Measurements from ENCODE around the gene CSNK1G1.

The CSNK1G1 gene

GRCh38 chr15:64149893-64150578 is 205.9 kb downstream of the CSNK1G1 start:
- DNase-seq, result no peak

DNA sequence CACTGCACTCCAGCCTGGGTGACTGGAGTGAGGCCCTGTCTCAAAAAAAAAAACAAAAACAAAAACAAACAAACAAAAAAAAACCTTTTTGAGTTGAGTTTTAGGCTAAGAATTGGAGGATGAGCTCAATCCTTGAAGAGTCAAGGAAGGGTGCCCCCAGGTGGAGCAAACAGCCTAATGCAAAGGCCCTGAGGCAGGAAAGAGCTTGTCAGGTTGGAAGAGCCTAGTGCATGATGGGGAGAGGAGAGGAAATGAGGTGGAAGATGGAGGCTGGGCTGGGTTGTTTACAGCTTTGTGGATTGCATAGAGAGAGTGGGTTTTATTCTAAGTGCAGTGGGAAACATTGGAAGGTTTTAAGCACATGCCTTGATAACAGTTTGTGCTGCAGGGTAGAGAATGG is 206.5 kb downstream of the CSNK1G1 start:
- no peak for DNase-seq

DNA sequence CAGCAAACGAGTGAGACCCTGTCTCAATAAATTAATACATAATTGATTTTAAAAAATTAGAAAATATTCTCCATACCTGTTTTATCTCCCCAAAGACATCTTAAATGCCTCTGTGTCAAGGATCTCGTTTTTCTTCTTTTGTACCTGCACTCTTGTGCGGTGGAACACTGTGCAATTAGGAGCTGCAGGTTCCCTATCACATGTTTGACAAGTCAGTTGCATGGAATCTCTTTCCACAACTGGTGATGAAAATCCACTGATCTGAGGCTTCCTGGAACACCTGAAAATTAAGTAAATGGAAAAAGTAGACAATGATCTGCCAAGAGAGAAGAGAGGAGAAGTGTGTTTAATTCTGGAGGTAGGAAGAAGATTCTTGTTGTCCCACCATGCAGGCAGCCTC is 207.4 kb downstream of the CSNK1G1 start:
- DNase-seq, result no peak

GRCh38 chr15:64148168-64148567 is 207.8 kb downstream of the CSNK1G1 start:
- DNase-seq, result no peak

- DNase-seq, result no peak
Observed at GRCh38 chr15:64146885-64147681, 208.9 kb downstream of the CSNK1G1 start.

DNA sequence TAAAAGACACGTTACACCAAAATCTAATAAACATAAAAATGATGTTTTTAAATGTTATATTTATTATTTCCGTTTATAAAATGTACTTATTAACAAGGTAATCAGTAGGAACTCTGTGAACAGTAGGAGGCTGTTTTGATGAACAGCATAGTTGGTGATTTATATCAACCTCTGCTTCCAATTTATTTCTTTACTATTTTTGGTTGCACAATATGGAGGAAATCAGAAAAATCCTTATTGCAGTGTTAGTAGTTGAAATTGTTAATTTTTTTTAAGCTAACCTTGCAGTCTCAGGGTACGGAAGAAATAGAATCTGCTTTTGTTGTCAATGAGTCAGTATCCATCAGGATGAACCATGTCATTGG is 209.5 kb downstream of the CSNK1G1 start:
- no peak for DNase-seq

DNA sequence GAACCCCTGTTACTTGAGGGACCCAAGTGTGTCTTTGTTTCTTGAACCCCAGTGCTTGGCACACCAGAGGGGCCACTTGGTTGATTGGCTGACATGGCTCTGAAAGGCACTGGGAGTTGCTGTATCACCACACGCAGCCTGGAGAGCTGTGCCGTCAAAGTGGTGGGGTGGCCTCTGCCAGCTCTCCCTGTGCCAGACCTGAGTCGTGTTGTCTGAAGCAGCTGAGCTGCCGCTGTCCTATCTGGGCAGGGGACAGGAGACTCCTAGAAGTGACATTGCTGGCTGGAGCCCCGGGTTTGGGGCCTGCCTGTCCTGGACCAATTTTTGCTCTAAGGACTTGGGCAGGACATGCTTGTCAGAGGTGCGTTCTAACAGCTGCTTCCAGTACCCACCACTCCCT is 209.9 kb downstream of the CSNK1G1 start:
- DNase-seq, result no peak

DNA sequence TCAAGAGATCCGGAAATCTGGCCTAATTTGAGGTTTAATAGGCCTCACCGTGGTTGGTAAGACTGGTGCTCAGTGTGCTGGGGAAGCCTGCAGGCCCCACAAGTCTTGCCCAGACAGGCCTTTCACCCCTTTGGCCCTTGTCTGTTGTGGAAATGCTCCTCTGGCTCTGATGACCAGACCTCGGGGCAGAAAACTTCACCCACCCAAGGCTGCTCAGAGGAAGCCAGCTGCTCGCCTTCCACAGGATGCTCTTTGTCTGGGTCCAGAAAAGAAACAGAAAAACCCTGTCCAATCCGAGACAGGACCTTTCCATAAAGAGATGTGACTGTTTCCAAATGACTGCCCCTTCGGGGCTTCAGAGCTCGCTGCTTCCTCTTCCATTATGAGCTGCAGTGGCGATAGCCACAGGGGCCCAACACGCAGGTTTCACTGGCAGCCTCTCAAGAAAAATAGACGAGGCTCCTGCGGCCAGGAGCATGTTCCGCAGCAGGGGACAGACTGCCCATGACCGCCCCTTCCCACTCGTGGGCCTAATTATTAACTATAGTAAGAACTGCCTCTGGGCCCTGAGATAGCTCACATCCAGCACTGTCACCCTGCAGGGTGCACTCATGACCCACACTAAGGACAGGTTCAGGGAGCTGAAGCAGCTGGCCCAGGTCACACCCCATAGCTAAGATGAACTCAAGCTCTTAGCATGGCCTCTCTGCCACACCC is 211.2 kb downstream of the CSNK1G1 start:
- no peak for DNase-seq

DNA sequence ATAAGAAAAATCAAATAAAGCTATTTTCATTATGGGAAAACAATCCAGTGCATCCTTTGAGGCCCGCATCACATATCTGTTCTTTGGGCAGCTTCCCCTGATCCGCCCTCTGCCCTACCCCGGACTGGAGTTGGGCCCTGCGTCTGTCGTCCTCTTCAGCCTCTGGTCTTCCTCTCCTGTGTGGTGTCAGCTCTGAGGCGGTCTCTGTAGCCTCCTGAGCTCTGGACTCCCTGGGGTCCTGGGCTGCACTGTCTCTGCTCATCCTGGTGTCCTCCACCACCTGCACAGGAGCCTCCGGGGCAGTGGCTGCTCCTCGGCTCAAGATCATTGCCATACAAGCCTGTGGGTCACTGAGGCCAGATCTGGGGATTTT is 211.8 kb downstream of the CSNK1G1 start:
- DNase-seq, result no peak

DNA sequence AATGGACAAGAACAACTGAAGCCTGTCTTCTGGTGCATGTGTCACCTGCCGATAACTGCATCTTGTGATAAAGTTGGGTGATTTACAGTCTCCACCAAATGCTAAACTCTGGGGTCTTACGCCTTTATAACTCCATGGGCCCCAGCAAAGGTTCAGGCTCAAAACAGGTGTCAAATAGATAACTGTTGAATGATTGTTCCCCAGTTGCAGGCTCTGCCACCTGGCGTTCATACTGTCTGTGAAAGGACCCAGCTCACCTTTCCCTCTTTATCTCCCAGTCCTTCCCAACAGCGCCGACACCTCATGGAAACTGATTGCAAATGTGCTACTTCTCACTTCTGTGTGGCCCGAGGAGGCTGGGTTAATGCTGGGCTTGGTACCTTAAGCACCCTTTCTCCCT is 212.7 kb downstream of the CSNK1G1 start:
- no peak for DNase-seq

DNA sequence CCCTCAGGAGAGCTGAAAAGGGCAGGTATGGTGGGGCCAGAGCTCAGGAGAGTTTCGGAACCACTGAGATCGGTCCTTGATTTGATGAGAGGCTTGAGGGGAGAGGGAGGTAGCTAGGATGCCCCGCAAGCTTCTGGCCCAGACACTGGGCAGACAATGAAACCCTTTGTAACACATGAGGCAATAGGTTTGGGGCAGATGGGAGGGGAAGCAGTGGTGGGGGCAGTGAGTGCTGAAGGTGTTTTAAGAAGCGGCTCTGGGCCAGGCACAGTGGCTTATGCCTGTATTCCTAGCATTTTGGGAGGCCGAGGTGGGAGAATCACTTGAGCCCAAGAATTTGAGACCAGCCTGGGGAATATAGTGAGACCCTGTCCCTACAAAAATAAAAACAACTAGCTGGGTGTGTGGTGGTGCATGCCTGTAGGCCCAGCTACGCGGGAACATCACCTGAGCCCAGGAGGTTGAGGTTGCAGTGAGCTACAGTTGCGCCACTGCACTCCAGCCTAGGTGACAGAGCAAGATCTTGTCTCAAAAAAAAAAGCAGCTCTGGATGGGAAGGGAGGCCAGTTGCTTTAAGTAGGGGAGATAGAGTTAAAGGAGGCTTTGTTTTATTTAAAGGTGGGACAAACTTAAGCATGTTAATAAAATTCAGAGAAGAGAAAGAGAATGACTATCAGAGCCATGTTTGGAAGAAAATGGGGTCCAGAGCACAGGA is 214.0 kb downstream of the CSNK1G1 start:
- no peak for DNase-seq

- DNase-seq, result no peak
Observed at GRCh38 chr15:64138331-64138941, 217.5 kb downstream of the CSNK1G1 start.

- DNase-seq, result no peak
Observed at GRCh38 chr15:64137226-64137833, 218.6 kb downstream of the CSNK1G1 start.

DNA sequence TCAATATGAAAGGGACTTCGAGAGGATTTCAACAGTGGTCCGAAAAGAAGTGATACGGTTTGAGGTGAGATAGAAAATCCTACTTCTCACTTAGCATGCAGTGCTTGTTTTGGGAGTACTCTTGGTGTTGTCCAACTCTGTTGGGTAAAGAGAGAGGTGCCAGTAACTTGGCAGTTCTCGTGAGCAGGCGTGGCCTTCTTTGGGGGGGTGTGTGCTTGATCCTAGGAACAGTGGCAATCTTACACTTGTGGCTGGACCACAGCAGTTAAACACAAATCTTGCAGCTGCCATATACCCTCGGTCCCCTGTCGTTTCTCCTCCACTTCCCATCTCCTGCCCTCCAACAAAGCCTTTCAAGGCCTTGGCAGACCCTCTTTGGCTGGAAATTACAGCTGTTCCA is 219.6 kb downstream of the CSNK1G1 start:
- DNase-seq, result no peak

DNA sequence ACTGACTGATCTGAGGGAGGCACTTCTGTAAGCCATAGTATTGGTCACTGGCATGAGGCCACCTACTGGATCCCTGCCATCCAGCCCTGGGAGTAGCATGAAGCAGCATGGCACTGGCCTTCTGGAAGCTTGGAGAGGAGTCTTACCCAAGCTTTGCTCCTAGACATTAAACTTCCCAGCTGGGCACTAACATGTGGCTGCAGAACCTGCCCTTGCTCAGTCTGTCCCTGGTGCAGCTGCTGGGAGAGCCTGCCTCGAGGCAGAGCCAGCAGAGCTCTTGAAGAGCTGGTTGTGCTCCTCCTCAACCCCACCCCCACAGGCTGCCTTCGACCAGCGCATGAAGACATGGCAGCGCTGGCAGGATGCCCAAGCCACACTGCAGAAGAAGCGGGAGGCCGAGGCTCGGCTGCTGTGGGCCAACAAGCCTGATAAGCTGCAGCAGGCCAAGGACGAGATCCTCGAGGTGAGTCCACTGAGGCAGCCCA is 221.6 kb downstream of the CSNK1G1 start:
- DNase-seq, result no peak

DNA sequence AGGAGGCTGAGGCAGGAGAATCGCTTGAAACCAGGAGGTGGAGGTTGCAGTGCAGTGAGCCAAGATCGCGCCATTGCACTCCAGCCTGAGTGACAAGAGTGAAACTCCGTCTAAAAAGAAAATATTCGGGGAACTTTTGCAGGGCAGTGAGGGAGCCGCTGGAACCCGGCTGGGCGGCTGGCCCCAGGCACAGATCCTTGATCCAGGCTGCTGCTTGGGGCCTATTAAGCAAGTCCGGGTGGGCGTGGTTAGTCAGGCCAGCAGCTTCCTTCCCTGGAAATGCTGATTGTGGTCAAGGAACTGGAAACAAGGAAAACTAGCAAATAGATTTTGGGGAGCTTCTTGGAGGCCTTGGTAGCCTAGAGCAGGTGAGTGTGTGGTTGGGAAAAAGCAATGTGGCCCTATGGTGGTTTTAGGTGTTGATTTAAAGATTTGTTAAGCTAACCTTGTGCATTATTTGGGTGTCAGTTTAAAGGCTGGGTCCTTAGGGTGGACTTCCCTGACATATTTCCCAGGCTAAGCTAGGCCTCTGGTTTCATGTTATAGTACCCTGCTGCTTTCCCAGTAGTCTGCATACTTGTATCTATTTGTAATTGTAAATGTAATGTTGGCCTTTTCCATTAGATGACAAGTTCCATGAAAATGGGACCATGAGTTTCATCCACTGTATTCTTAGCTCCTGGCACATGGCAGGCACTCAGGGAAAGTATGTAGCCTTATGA is 222.2 kb downstream of the CSNK1G1 start:
- DNase-seq, result no peak

- no peak for DNase-seq
Observed at GRCh38 chr15:64132217-64132616, 223.8 kb downstream of the CSNK1G1 start.

GRCh38 chr15:64131547-64131946 is 224.4 kb downstream of the CSNK1G1 start:
- DNase-seq, result no peak

DNA sequence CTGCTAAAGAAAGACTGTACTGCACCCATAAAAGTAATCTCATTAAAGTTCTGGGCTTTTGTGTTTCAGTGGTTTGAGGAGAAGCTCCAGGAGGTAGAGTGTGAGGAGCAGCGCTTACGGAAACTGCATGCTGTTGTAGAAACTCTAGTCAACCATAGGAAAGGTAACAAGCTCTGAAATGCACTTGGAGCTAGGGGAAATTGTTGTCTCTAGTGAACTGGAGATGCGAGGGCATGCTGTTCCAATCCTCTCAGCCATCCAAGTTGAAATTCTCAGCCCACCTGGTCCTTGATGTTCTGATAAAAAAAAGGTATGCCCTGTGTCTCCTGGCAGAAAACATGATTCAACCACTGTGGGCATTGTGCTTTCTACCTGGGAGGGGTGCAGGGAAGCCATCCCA is 225.8 kb downstream of the CSNK1G1 start:
- DNase-seq, result no peak

DNA sequence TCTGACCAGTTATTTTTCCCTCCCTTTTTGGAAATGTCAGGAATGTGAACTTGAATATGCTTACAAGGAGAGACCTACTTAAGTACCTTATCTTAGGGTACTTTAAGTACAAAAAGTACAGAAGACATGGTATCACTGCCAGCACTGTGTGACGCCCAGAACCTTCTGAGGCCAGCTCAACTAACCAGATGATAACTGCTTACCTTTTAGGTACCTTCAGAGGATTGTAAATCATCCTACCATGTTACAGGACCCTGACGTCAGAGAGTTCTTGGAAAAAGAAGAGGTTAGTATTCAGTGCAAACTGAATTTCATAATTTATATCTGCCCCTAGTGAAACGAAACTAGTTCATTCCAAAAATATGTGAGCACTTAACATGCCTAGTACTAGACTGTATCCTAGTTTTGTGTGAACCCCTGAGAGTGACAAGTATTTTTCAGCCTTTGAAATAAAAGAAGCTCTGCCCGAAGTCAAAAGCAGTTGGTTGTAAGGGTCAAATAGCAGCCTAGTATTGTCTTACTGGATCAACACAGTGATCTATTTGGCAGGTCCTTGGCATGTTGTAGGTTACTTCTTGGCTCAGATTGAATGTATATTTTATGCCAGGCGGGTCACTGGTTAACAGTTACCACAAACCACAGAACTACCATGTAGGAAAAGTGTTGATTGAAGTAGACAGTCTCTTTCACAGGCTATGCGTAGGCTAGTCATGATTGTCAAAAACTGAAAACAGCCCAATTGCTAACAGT is 228.3 kb downstream of the CSNK1G1 start:
- DNase-seq, result no peak

DNA sequence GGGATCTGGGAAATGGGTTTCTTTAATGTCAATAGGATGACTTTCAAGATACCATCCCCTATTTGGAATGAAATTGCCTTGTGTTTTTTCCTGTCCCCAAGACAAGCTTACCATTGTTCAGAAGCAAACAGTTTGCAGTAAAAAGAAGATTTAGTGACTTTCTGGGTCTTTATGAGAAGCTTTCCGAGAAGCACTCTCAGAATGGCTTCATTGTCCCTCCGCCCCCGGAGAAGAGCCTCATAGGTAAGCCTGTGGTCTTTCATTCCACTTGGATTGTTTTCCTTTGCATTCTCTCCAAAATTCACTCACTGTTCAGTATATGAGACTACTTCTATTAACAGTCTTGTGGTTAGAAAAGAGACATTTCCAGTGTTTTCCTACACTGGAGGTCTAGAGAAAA is 230.0 kb downstream of the CSNK1G1 start:
- DNase-seq, result no peak

Data from stimulated activated CD4-positive, alpha-beta T cell treated with anti-CD3 and anti-CD28 coated beads, Interleukin-4, amount 100 ng/mL, for 24 hours (primary cell).